C4-2B (cell line): Measurements from ENCODE around the gene PRIM1.

ENCODE experiments used
- H3K27ac ChIP-seq: fragments of 450-650 bp; 2 replicates; pipeline ENCODE4 v1.5.1; 2017
- ZFX ChIP-seq: fragments of 450-650 bp; IDR thresholded peaks from 2 replicates; pipeline ENCODE4 v1.6.1; 2017
- TF ChIP-seq, protein P1 (sequence below): fragments of 450-650 bp; conservative IDR thresholded peaks from 2 replicates; pipeline ENCODE4 v1.5.1; 2017; ENCODE audit warnings: mild to moderate bottlenecking

PRIM1 gene

DNA sequence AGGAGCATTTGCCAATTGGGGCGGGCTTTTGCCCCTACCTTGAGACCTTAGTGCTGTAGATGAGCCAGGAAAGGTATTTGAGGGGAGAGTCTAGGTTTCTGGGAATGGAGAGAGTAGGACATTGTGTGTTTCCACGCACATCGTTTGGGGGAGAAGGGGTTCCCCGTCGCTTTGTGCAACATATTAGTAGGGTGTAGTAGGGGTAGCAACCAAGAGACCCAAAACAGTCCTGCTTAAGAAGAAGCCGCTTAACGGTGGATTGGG lies 63.3 kb downstream of the PRIM1 start:
- peak overlapping the region; percentile 100 for H3K27ac ChIP-seq
- TF ChIP-seq ZFX = no peak
- TF ChIP-seq, protein P1, sequence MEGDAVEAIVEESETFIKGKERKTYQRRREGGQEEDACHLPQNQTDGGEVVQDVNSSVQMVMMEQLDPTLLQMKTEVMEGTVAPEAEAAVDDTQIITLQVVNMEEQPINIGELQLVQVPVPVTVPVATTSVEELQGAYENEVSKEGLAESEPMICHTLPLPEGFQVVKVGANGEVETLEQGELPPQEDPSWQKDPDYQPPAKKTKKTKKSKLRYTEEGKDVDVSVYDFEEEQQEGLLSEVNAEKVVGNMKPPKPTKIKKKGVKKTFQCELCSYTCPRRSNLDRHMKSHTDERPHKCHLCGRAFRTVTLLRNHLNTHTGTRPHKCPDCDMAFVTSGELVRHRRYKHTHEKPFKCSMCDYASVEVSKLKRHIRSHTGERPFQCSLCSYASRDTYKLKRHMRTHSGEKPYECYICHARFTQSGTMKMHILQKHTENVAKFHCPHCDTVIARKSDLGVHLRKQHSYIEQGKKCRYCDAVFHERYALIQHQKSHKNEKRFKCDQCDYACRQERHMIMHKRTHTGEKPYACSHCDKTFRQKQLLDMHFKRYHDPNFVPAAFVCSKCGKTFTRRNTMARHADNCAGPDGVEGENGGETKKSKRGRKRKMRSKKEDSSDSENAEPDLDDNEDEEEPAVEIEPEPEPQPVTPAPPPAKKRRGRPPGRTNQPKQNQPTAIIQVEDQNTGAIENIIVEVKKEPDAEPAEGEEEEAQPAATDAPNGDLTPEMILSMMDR = no peak

- H3K27ac ChIP-seq = peak within 1 kb of the TSS; percentile 100
- TF ChIP-seq ZFX = peak; percentile 38; the same call in 1 of the 2 replicates
- TF ChIP-seq, protein P1 = no peak
Observed at GRCh38 chr12:56688129-56688845, 63.8 kb downstream of the PRIM1 start, which contains the start of gene PTGES3. PTGES3 (minus strand) TSS chr12:56688284; CDS start chr12:56687999, 285 bp downstream.

DNA sequence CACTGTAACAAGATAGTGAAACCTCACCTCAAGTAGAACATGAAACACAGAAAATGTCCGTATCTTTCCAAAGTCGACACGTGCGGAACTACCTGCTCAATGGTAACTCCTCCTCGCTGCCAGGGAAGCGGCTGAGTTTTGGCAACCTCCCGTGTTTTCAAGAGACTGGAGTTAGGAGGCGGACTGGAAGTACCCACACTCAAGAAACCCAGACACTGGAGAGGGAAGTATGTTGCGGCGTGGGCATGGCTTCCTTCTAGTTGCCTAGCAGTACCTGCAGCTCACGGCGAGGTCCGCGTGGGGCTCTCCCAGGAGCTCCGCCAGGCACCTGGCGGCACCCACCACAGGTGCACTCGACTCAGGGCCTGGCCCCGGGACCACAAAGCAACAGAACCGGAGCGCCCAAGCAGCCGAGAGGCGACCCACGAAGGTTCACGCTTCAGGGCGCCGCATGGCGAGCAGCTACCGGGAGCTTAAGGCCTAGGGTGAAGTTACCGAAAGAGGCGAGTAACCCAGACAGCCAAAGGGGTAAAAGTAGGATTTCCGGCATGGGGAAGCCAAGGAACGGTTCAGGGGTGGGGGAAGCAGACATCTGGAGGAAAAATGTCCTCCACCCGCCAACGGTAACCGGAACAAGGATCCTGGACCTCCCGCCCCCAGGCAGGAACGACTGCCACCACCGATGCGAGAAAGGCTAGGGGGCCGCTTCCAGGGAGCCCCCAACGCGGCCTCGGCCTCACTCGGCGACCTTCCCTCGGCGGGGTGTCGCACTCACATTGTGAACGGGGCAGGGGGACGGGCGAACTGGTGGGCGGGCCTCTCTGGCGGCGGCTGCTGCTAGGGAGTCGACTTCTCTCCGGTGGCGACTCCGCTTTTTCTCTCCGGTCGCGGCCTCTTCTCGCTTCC lies 64.6 kb downstream of the PRIM1 start:
- peak; percentile 66; the same call in 1 of the 2 replicates for TF ChIP-seq ZFX
- TF ChIP-seq, protein P1 = no peak
- H3K27ac ChIP-seq = peak overlapping the region; percentile 100

DNA sequence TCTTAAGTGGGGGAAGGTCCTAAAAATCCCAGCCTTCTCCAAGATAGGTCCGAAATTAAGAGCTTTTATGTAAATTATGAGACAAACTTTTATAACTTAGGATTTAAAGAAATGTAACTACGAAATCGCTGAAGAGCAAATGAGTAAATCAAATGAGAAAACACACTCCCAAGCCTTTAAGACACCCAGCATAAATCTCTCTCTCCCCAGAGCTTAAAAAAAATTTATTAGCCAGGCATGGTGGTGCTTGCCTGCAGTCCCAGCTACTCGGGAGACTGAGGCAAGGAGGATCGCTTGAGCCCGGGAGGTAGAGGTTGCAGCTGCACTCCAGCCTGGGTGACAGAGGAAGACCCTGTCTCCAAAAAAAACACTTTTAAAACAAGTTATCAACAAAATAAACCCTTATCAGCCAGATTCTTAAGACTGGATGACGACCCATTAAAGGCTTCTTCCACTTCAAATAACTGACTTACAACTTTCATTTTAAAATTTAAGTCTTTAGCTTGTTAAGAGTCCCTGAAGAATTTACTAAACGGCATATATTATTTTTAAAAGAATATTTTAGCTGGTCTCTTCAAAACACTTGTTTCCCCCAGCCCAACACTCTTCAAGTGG lies 67.3 kb downstream of the PRIM1 start:
- TF ChIP-seq ZFX = no peak
- TF ChIP-seq, protein P1 = no peak
- H3K27ac ChIP-seq = peak overlapping the region; percentile 69

- no peak overlapping the region for H3K27ac ChIP-seq
- TF ChIP-seq ZFX = no peak
- TF ChIP-seq, protein P1 = no peak
Observed at GRCh38 chr12:56682323-56682722, 69.8 kb downstream of the PRIM1 start.
